GM19372 (cell line): ENCODE results near the gene SPTBN1.
"Not testable (repeated sequence)": the region's sequence is repeated elsewhere in the genome, so short reads cannot be mapped to it uniquely, and the experiment has no call there.

Source experiments
- ATAC-seq: cut with Tn5 transposase; IDR thresholded peaks from one replicate; pipeline ENCODE4 v1.9.1; 2021; ENCODE audit warnings: mild to moderate bottlenecking, low read depth, moderate library complexity; ENCODE audit not compliant: unreplicated experiment

Gene SPTBN1

DNA sequence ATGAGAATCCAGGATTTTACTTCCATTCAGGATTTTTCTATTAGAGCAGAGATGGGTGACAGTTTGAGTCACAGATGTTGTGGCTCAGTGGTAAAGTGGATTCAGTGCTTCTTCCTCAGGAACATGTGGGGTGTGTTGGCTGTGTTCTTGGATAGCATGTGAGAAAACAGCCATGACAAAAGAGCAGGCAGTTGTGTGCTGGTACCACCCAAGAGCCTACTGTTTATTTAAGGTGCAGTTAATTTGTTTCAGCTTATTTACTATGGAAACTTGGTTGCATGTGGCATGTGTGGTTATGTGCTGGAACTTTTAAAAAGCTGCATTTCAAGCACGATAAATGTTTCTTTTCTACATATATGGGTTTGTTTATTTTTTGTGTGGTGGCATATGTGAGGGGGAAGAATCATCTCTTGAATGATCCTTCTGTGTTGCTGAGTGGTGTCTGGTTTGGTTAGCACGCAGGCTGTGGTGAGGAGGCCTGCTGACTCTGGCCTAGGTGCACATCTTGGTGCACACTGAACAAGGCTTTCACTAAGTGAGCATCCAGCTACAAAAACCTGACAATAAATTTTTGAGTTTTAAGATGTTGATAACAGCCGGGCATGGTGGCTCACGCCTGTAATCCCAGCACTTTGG lies 67.3 kb downstream of the SPTBN1 start:
- no peak for ATAC-seq

DNA sequence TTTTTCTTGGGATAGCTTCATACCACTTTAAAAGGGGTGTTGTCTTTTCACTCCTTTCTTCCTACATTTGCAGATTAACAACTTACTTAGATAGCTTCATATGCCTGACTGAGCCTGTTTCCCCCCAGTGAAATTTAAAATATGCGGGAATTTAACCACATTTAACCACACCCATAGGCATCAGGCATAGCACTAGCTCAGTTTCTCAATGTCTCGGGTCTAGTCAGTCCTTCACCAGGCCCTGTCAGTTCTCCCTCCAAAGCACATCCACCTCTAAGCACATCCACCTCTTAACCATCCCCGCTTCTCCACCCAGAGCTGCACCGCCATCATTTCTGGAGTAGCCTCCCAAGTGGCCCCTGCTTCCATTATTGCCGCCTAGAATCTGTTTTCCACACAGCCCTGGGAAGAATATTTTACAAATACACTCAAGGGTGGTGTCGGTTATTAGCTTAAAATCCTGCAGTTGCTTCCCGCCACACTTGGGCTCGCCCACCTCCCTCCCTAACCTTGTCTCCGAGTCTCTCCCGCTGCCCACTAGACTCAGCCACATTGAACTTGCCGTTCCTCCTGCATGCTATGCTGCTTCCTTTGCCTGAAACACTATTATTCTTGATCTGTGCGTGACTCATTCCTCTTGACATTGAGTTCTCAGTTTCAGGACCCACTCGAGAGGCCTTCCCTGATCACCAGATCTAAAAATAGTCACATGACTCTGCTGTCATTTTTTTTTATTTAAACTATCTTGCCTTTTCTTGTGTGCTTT lies 68.3 kb downstream of the SPTBN1 start:
- peak; percentile 58 for ATAC-seq

DNA sequence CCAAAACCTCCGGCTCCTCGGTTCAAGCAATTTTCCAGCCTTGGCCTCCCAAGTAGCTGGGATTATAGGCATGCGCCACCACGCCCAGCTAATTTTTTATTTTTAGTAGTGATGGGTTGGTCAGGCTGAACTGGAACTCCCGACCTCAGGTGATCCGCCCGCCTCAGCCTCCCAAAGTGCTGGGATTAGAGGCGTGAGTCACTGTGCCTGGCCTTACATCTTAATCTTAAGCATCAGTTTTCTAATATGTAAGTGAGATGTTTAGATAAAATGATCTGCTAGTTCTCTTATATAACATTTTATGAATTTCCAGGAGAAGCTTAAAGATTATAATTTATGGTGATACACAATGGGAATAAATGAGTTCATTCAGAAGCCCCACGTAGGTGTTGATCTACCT lies 69.2 kb downstream of the SPTBN1 start:
- ATAC-seq = no peak

DNA sequence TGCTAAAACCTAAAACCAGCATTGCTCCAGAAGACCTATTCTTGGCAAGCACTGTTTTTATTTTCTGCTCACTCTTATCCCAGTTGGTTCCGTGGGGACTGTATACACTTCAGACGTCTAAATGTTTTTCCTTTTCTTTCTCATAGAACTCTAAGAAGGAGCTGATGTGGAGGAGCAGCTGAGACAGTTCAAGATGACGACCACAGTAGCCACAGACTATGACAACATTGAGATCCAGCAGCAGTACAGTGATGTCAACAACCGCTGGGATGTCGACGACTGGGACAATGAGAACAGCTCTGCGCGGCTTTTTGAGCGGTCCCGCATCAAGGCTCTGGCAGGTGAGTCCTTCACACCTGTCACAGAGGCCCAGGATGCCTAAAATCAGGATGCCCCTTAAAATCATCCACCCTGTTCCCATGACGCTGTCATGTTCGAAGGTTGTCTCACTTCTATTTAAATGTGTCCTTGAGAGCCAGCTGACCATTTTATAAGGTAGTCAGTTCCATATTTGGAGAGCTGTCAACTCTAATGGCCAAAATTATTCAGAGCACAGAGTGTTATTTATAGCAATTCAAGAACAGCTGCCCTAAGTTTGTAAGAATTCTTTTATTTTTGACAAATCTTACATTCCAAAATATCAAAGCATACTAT lies 70.2 kb downstream of the SPTBN1 start:
- ATAC-seq = no peak

DNA sequence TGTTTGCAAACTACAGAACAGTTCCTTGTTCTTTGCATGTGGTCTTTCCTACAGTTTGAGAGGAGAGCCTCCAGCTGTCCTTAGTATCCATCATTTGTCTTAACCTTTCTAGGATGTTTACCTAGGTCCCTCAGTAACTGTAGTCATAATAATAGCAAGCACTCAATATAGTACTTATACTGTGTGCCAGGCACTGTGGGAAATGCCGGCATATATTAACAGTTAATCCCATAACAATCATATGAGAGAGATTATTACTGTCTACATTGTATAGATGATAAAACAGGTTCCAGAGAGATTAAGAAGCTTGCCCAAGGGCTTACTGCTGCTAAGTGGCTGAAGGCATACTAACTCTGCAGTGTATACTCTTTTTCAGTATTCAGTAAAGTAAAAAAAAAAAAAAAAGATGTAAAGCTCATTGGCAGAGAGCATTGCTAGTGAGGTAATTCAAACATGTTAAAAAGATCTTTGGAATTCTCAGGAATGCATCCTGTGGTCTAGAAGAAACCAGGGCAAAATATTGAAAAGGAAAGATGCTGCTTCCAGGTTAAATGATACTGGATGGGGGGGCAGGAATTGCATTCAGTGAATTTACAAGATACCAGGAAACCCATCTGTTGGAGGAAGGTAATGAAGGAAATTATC lies 72.3 kb downstream of the SPTBN1 start:
- ATAC-seq = no peak

DNA sequence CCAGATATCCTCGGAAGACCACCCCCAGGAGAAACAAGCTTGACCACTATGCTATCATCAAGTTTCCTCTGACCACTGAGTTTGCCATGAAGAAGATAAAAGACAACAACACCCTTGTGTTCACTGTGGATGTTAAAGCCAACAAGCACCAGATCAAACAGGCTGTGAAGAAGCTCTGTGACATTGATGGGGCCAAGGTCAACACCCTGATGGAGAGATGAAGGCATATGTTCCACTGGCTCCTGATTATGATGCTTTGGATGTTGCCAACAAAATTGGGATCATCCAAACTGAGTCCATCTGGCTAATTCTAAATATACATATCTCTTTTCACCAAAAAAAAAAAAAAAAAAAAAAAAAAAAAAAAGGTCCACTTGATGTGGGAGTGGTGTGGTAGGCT lies 73.4 kb downstream of the SPTBN1 start:
- not testable (repeated sequence) for ATAC-seq

DNA sequence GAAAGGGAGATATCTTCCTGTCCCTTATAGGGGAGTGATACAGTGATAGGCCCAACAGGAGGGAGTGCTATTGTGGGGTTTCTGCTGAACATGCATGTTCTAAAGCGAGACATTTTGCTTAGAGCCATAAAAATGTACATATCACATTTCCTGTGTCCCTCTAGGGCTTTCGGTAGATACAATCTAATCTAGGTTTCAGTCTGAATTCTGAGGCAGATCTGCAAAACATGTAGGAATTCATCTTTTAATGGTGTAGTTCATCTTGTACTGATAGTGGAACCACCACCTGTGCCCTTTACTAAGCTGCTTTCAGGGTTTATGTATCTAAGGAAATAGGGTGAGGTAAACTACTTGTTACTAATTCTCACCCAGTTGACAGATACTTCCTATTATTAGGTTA lies 73.8 kb downstream of the SPTBN1 start:
- ATAC-seq = no peak

DNA sequence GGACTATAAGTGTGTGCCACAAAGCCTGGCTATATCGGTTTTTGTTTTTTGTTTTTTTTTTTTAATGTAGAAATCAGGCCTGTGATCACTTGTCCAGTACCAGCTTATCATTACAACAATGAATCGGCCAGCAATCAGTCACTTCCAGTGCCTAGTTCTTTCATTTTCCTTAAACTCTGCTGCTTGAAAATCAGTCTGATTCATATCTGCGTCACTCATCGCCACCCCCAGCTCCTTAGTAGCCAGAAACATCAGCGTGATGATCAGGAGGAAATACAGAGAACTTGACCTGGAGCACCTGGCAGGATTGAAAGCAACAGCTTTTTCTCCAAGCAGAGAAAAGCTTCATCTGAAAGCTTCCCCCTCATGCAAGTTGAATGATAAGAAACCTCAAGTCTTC lies 75.4 kb downstream of the SPTBN1 start:
- no peak for ATAC-seq

DNA sequence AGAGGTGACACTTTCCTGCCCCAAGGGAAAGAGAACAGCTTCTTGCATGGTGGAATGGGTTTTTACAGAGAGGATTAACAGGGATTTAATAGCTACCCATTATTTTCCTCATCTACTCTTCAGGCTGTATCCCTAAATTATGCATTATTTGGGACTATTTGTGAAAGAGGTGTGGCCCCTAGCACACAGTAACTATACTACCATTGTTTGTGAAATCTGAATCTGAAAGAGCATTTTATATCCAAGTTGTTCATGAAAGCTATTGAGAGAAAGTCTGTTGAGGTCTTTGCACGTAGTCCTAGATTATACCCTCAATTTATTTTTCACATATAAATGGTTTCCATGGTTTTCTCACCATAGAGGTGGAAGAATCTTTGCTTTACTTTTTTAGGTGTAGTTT lies 78.1 kb downstream of the SPTBN1 start:
- ATAC-seq = no peak

DNA sequence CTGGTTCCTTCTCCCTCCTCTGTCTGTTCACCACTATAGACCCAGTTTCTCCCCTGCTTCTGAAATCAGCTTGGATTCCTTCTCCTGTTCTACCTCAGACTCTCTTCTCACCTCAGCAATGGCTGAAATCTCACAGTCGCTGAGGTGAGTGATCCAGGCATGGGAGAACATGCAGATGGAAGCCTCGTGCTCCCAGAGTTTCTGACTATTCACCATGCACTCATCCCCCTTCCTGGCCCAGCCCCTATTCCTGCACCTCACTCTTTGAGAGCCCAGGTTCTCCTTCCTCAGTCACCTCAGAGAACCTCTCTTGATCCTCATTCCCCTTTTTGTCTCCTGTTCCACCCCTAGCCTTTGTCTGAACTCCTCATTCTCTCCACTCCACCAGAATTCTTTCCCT lies 78.5 kb downstream of the SPTBN1 start:
- no peak for ATAC-seq

DNA sequence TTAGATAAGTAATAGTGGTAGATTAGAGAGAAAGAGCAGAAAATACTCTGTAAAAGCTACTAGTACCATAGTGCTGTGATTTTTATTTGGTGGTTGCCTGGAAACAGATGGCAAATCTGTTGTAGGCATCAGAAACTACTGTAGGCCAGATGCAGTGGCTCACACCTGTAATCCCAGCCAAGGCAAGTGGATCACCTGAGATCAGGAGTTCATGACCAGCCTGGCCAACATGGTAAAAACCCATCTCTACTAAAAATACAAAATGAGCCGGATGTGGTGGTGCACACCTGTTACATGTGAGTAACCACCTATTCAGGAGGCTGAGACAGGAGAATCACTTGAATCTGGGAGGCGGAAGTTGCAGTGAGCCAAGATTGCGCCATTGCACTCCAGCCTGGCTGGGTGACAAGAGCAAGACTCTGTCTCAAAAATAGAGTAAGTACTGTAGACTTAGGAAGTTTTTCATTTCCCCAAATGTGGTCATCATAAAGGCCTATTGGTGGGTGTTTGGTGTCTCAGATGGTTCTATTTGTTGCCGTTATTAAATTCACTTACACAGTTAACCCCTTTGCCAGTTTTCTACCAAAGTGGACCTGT lies 79.6 kb downstream of the SPTBN1 start:
- ATAC-seq = no peak

DNA sequence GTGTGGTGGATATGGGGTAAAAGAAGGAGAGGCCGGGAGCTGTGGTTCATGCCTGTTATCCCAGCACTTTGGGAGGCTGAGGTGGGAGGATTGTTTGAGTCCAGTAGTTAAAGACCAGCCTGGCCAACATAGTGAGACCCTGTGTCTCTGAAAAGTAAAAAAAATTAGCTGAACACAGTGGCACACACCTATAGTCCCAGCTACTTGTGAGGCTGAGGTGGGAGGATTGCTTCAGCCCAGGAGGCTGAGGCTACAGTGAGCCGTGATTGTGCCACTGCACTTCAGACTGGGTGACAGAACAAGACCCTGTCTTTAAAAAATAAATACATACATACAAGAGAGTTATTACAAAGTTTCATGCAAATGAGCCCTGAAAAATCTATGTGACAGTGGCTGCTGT lies 80.6 kb downstream of the SPTBN1 start:
- no peak for ATAC-seq

DNA sequence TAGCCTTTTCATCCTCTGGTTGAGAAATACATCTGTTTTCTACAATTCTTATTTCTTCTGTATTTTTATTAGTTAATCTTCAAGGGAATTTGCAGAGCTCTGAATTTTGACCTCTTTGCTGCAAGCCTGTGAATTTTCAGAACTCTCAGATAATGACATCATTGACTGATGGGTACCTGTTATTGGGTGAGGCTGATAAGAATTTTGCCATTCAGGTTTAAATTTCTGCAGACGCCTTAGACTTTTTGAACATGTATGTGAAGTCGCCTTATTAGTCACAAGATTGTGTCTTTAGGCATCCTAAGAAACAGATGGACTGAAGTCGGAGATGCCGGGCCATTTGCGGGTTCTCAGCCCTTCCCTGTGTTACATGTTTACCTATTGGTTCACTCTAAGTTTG lies 82.4 kb downstream of the SPTBN1 start:
- ATAC-seq = no peak

DNA sequence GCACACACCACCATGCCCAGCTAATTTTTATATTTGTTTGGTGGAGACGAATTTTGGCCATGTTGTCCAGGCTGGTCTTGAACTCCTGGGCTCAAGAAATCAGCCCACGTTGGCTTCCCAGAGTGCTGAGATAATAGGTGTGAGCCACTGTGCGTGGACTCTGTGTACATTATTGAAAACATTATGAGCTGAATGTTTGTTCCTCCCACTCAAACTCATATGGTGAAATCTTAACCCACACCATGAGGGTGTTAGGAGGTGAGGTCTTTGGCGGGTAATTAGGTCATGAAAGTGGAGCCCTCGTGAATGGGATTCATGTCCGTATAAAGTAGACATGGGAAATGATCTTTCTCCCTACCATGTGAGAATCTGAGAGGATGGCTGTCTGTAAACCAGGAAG lies 83.6 kb downstream of the SPTBN1 start:
- ATAC-seq = no peak

DNA sequence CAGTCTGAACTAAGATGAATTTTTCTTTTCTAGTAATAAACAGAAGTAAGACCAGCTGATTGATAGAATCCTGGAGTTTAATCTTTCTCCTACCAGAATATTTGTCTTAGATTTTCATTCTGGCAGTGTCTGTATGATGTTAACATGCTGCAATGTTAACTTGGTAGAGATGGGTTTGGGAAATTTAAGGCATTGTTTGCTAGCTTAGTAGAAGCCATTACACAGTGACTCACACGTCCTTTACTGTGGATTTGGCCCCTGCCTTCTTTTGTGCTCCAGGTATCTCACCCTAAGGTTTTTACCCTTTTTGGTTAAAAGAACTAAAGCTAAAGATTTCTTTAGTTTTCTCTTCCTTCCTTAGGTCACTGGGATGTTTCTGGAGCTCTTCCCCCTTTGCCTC lies 84.1 kb downstream of the SPTBN1 start:
- no peak for ATAC-seq

DNA sequence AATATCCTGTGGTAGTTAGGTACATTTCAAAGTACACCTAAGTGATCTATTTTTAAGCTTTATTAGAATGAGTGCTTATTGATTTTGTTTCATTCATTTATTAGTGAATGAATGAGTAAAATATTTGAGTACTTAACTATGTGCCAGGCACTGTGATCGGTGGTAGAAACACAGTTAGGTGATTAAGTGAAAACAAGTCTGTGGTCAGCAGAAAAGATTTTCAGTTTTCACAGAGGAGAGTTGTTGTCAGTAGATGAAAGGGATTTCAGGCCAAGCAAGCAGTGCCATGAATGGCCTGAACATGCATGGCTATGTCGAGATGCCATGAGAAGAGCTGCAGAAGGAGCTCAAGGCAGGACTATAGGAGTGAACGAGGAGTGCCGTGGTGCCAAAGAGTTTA lies 85.9 kb downstream of the SPTBN1 start:
- ATAC-seq = no peak

DNA sequence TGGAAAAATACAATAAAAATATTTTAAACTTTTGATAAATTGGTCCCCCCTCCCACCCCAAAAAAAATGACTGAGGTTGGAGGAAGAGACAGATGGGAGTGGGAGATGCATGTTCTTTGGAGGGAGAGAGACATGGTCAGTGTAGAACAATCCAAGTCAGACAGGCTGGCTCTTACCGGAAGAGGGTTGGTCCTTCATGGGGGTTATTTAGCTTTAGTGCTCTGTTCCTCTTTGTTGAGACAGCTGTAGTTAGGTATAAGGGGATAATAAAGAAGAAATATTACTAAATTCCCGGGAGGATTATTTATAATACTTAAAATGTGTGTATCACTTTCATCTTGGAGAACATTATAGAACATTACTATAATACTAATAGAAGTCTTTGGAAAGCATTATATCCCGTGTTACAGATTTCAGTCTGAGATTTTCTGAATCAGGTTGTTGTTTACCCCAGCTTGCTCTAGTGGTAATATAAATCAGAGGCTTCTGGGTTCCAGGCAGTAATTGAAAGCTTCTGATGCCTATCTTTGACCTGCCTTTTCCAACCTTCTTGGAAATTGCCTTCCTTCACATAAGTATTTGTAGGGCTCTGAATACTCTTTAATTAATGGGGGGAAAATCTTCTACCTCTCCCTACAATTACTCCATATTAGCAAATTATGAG lies 87.7 kb downstream of the SPTBN1 start:
- ATAC-seq = no peak

DNA sequence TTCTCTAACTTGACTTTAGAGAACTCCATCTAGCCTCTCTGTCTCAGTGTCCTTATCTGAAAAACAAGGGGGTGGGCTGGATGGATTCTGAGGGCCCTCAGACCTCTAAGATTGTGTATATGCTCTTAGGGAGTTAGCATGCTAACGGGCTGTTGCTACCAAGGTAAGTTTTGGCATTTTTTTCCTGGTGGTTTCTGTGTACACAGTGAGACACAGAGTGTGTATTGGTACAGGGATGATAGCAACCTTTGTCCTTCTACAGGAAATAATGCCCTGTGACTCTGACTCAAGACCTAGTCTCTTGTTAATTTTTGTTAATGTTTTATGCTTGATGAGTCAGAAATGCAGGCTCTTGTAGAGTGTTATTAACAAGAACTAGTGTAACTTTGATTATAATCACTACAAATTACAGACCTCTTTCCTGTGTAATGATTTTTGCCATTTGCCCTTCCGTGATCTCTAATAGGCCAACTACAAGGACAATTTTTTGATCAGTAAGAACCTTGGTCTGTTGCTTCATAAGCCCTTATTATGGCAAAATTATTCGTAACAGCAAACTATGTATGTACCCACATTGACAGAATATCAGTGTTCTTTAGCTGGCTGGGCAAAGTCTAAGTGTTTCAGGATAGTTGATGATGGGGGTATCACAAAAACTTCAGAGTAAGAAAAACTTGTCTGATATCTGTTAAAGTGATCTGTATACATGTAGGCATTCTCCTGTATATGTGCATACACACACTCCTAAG lies 89.7 kb downstream of the SPTBN1 start:
- no peak for ATAC-seq

DNA sequence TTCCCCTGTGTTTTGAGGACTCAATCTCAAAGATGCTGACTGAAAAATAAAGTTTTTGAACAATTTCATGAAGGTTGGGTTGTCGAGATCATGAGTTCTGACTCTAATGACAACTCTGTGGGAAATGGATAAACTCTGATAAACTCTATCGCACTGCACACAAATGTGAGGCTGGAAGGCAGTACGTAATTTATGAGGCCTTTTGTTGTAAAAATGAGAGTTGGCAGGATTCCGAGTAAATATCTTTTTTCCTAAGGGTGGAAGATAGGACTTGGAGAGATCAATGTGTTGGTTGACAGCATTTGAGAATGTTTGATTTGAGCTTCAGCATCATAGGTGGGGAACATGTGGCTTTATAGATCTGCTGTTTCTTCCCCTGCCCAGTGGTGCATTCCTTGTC lies 90.4 kb downstream of the SPTBN1 start:
- ATAC-seq = no peak
